Prostate gland (tissue), 2 donors: ENCODE data around the gene ZNF777. TPM values are rescaled to one million over a fixed set of nuclear protein-coding genes. Genes with fewer than 3 reads are reported as not detected.

Experiments used
- DNase-seq: peaks from one replicate; pipeline ENCODE4 v3.0.0-alpha.2; 2019; ENCODE audit warnings: low spot score
- H3K27ac ChIP-seq, 2 donors: fragments of 200-600 bp; sonication (generic); 2 replicates each; pipeline ENCODE4 v1.5.1; 2017 to 2019
- H3K27me3 ChIP-seq: fragments of 200-600 bp; sonication (generic); replicated peaks from 2 replicates; pipeline ENCODE4 v1.5.1; 2019; ENCODE audit not compliant: insufficient read depth
- H3K36me3 ChIP-seq, 2 donors: fragments of 200-600 bp; sonication (generic); 1 replicate in 1 of 2; 2 replicates in 1 of 2; pipeline versions ENCODE4 v1.5.1 to v1.8.1; 2017 to 2019
- H3K4me1 ChIP-seq: fragments of 200-600 bp; sonication (generic); replicated peaks from 2 replicates; pipeline ENCODE4 v1.5.1; 2019
- H3K4me3 ChIP-seq, 2 donors: fragments of 200-600 bp; sonication (generic); 2 replicates each; pipeline ENCODE4 v1.5.1; 2017 to 2019
- H3K9me3 ChIP-seq: fragments of 200-600 bp; sonication (generic); 2 replicates; pipeline ENCODE4 v1.5.1; 2017
- CTCF ChIP-seq, 4 experiments: fragments of 200-600 bp in 2 of 4; fragments of 450-650 bp in 2 of 4; sonication (generic) in 2 of 4; IDR thresholded peaks; 1 replicate in 3 of 4; 2 replicates in 1 of 4; pipeline ENCODE4 v1.5.1; 2016 to 2019; ENCODE audit warnings: antibody characterized with exemption in 4 of 4, mild to moderate bottlenecking in 2 of 4, moderate library complexity in 2 of 4
- POLR2A ChIP-seq: fragments of 450-650 bp; IDR thresholded peaks from one replicate; pipeline ENCODE4 v1.6.1; 2016; ENCODE audit warnings: antibody characterized with exemption, mild to moderate bottlenecking
- POLR2AphosphoS5 ChIP-seq: sonication (generic); formaldehyde crosslinking; IDR thresholded peaks from one replicate; pipeline ENCODE4 v1.6.1; 2017; ENCODE audit warnings: antibody characterized with exemption
- WGBS: methylation state at CpG from one replicate; pipeline ENCODE4 v1.1.5; 2018; 5-methylcytosine and 5-hydroxymethylcytosine counted together
- intact Hi-C: fragments of 100-400 bp; cut with DNase I; formaldehyde crosslinking; loops from one replicate; pipeline ENCODE4 v1.14.2; 2022
- total RNA-seq, 2 donors: library from RNA; depleted of rRNA; stranded (reverse); fragments of >200 nt; gene quantifications; one replicate each; pipeline ENCODE4 v1.1.0, GENCODE V29; 2016

Gene ZNF777
- total RNA-seq, 2 donors from 2014 or later: 19.5 to 26.2 TPM

- Histone ChIP-seq H3K27ac (no peak overlapping the region), H3K27me3 (no peaks in the 10 kb centered on the region), H3K4me3 (no peak overlapping the region), H3K4me1 (no peaks in the 10 kb centered on the region), H3K9me3 (no peaks in the 10 kb centered on the region), H3K36me3 (no peaks in the 10 kb centered on the region)
- no peak for TF ChIP-seq CTCF (IDR thresholded peaks at IDR 0.05)
- no peak for TF ChIP-seq POLR2AphosphoS5
- no peak for TF ChIP-seq POLR2A
- no peak for DNase-seq
- WGBS: 49% methylated on average over 4 of the region's 4 CpGs
- intact Hi-C loops: no loop called here
Measured at GRCh38 chr7:149500910-149501309, 40.0 kb upstream of the ZNF777 start.

GRCh38 chr7:149500201-149500600 is 39.3 kb upstream of the ZNF777 start:
- intact Hi-C loops: no loop called here
- no peaks in the 10 kb centered on the region for H3K27me3 ChIP-seq

GRCh38 chr7:149498811-149499210 is 37.9 kb upstream of the ZNF777 start:
- TF ChIP-seq CTCF (IDR thresholded peaks at IDR 0.05): no peak
- TF ChIP-seq POLR2AphosphoS5: no peak
- TF ChIP-seq POLR2A: no peak
- no peak overlapping the region for H3K27ac ChIP-seq
- H3K36me3 ChIP-seq: no peaks in the 10 kb centered on the region
- H3K4me3 ChIP-seq: no peak overlapping the region
- no peak for DNase-seq
- H3K27me3 ChIP-seq: no peaks in the 10 kb centered on the region
- H3K4me1 ChIP-seq: peaks cover 6% of the 10 kb centered on the region
- intact Hi-C loops: loop anchor here (5.0 to 10.0 kb wide), 2 partner anchors 128 to 234 kb away; partner anchors contain the start of gene ZNF783
- no peaks in the 10 kb centered on the region for H3K9me3 ChIP-seq
- 86% methylated on average over 6 of the region's 6 CpGs for WGBS

More at GRCh38 chr7:149500201-149500600, 39.3 kb upstream of the ZNF777 start:
- TF ChIP-seq POLR2A: no peak
- TF ChIP-seq CTCF (IDR thresholded peaks at IDR 0.05): no peak
- TF ChIP-seq POLR2AphosphoS5: no peak
- H3K4me3 ChIP-seq: no peak overlapping the region
- DNase-seq: no peak
- no peak overlapping the region for H3K27ac ChIP-seq
- H3K36me3 ChIP-seq: no peaks in the 10 kb centered on the region
- H3K4me1 ChIP-seq: peaks cover 2% of the 10 kb centered on the region
- no peaks in the 10 kb centered on the region for H3K9me3 ChIP-seq

- intact Hi-C loops: loop anchor here (5.0 to 10.0 kb wide), 2 partner anchors 130 to 233 kb away; partner anchors contain the start of gene ZNF783
- TF ChIP-seq POLR2A (no peak), CTCF (IDR thresholded peaks at IDR 0.05) (peak in 3 of 4 experiments; percentile 34 to 81 (median 77)), POLR2AphosphoS5 (no peak)
Measured at GRCh38 chr7:149497467-149498261, 36.8 kb upstream of the ZNF777 start, which contains the start of gene ZNF746. Gene ZNF746, minus strand, starts transcription at chr7:149497809. Its CDS starts 273 bp downstream, at chr7:149497536.

More at GRCh38 chr7:149497467-149498261, 36.8 kb upstream of the ZNF777 start, which contains the start of gene ZNF746:
- peaks cover 0 to 4% of the 10 kb centered on the region in 2 donors for H3K36me3 ChIP-seq
- H3K4me1 ChIP-seq: peaks cover 6% of the 10 kb centered on the region
- WGBS: under 1% methylated on average over 30 of the region's 109 CpGs
- no peaks in the 10 kb centered on the region for H3K9me3 ChIP-seq
- H3K27me3 ChIP-seq: no peaks in the 10 kb centered on the region
- H3K27ac ChIP-seq: peak within 1 kb of the TSS; percentile 78 to 87
- H3K4me3 ChIP-seq: peak within 1 kb of the TSS; percentile 66 to 84
- peak; percentile 72 for DNase-seq
